Neural cell (in vitro differentiated cells): ENCODE data around the gene ZMYM5. TPM values are rescaled to one million over a fixed set of nuclear protein-coding genes. Genes with fewer than 3 reads are reported as not detected.
A peak's percentile ranks its signal among the peaks of the same experiment; 100 is the strongest.

ENCODE experiments used
- H2AFZ ChIP-seq: fragments of 200-600, 300-800 bp; sonication (generic), shearing (Covaris generic); 2 replicates; pipeline ENCODE4 v1.6.0; 2014; ENCODE audit warnings: low read depth, mild to moderate bottlenecking, antibody characterized with exemption, low read length, moderate library complexity
- H3F3A ChIP-seq: fragments of 200-600 bp; shearing (Covaris generic); 2 replicates; pipeline ENCODE4 v1.6.1; 2016; ENCODE audit warnings: mild to moderate bottlenecking, moderate library complexity, mixed read lengths, antibody characterized with exemption, low read length; ENCODE audit not compliant: insufficient read depth, poor library complexity, severe bottlenecking
- H3K27ac ChIP-seq: fragments of 200-600, 300-800 bp; sonication (generic), shearing (Covaris generic); 2 replicates; pipeline ENCODE4 v1.5.1; 2014; ENCODE audit warnings: mild to moderate bottlenecking, low read length, moderate library complexity
- H3K27me3 ChIP-seq: fragments of 300-800, 200-600 bp; sonication (generic), shearing (Covaris generic); 2 replicates; pipeline ENCODE4 v1.6.0; 2014; ENCODE audit warnings: mild to moderate bottlenecking, low read depth, low read length, moderate library complexity; ENCODE audit not compliant: insufficient read depth
- H3K36me3 ChIP-seq: fragments of 300-800, 200-600 bp; sonication (generic), shearing (Covaris generic); 2 replicates; pipeline ENCODE4 v1.5.1; 2014; ENCODE audit warnings: mild to moderate bottlenecking, antibody characterized with exemption, low read length, moderate library complexity; ENCODE audit not compliant: insufficient read depth
- H3K4me2 ChIP-seq: fragments of 300-800, 200-600 bp; sonication (generic), shearing (Covaris generic); 2 replicates; pipeline ENCODE4 v1.6.0; 2014; ENCODE audit warnings: mild to moderate bottlenecking, low read length
- H3K4me3 ChIP-seq: fragments of 300-800, 200-600 bp; sonication (generic), shearing (Covaris generic); 2 replicates; pipeline ENCODE4 v1.5.1; 2014; ENCODE audit warnings: mild to moderate bottlenecking, low read length, moderate library complexity
- H3K79me2 ChIP-seq: fragments of 200-600 bp; shearing (Covaris generic); replicated peaks from 2 replicates; pipeline ENCODE4 v1.6.0; 2014; ENCODE audit warnings: mild to moderate bottlenecking, low read length, moderate library complexity; ENCODE audit not compliant: insufficient read depth
- H3K9ac ChIP-seq: fragments of 300-800, 200-600 bp; sonication (generic), shearing (Covaris generic); 2 replicates; pipeline ENCODE4 v1.6.1; 2016; ENCODE audit warnings: mild to moderate bottlenecking, low read length, mixed read lengths
- H3K9me2 ChIP-seq: fragments of 200-600 bp; shearing (Covaris generic); 2 replicates; pipeline ENCODE4 v1.6.1; 2016; ENCODE audit warnings: mild to moderate bottlenecking, low read length, mixed read lengths; ENCODE audit not compliant: insufficient read depth
- H3K9me3 ChIP-seq: fragments of 200-600, 300-800 bp; sonication (generic), shearing (Covaris generic); 2 replicates; pipeline ENCODE4 v1.6.1; 2016; ENCODE audit warnings: mild to moderate bottlenecking, mixed run types, low read length, moderate library complexity, mixed read lengths
- H4K20me1 ChIP-seq: fragments of 200-600 bp; shearing (Covaris generic); 2 replicates; pipeline ENCODE4 v1.6.1; 2016; ENCODE audit warnings: mild to moderate bottlenecking, mixed run types; ENCODE audit not compliant: insufficient read depth
- CTCF ChIP-seq: fragments of 450-650 bp; IDR thresholded peaks from 2 replicates; pipeline ENCODE4 v1.5.1; 2014; ENCODE audit warnings: antibody characterized with exemption, mild to moderate bottlenecking, moderate library complexity; ENCODE audit not compliant: poor library complexity, severe bottlenecking
- EP300 ChIP-seq: fragments of 450-650 bp; conservative IDR thresholded peaks from 2 replicates; pipeline ENCODE4 v1.6.1; 2014; ENCODE audit warnings: antibody characterized with exemption, mild to moderate bottlenecking, moderate library complexity; ENCODE audit not compliant: poor library complexity, severe bottlenecking
- EZH2 ChIP-seq: fragments of 200-600, 300-800 bp; shearing (Covaris generic), sonication (generic); IDR thresholded peaks from 2 replicates; pipeline ENCODE4 v1.6.1; 2014; ENCODE audit warnings: antibody characterized with exemption, low read length, borderline replicate concordance, mild to moderate bottlenecking; ENCODE audit not compliant: insufficient read depth, poor library complexity, severe bottlenecking
- MXI1 ChIP-seq: fragments of 450-650 bp; conservative IDR thresholded peaks from 2 replicates; pipeline ENCODE4 v1.6.1; 2014; ENCODE audit warnings: antibody characterized with exemption, mild to moderate bottlenecking; ENCODE audit not compliant: poor library complexity, severe bottlenecking
- POLR2AphosphoS5 ChIP-seq: IDR thresholded peaks from 2 replicates; pipeline ENCODE4 v1.6.1; 2012
- RAD21 ChIP-seq: fragments of 450-650 bp; conservative IDR thresholded peaks from 2 replicates; pipeline ENCODE4 v1.6.1; 2014; ENCODE audit warnings: antibody characterized with exemption, mild to moderate bottlenecking, moderate library complexity
- REST ChIP-seq: IDR thresholded peaks from 2 replicates; pipeline ENCODE4 v1.6.1; 2012; ENCODE audit warnings: borderline replicate concordance
- SMC3 ChIP-seq: fragments of 450-650 bp; conservative IDR thresholded peaks from 2 replicates; pipeline ENCODE4 v1.6.1; 2014; ENCODE audit warnings: antibody characterized with exemption, mild to moderate bottlenecking, moderate library complexity; ENCODE audit not compliant: poor library complexity
- TAF1 ChIP-seq: IDR thresholded peaks from 2 replicates; pipeline ENCODE4 v1.6.1; 2012; ENCODE audit warnings: low read depth
- polyA minus RNA-seq: library from RNA; depleted of rRNA, polyadenylated mRNA; stranded (reverse); fragments of >200 nt; gene quantifications from 2 replicates; pipeline ENCODE4 v1.2.3, GENCODE V29; 2014
- polyA plus RNA-seq: library from polyadenylated mRNA; depleted of rRNA; stranded (reverse); fragments of >200 nt; gene quantifications from 2 replicates; pipeline ENCODE4 v1.2.3, GENCODE V29; 2014

Gene ZMYM5
- polyA plus RNA-seq (26.1 and 27.1 TPM in 2 replicates), polyA minus RNA-seq (32.1 and 32.4 TPM in 2 replicates)

- Histone ChIP-seq H3K4me3 (peak within 1 kb of the TSS; percentile 96), H3K36me3 (no peaks in the 10 kb centered on the region), H3K27ac (peak within 1 kb of the TSS; percentile 71), H3K9me3 (no peaks in the 10 kb centered on the region), H3F3A (no peaks in the 10 kb centered on the region), H3K9me2 (no peaks in the 10 kb centered on the region), H3K79me2 (peaks cover 33% of the 10 kb centered on the region), H3K9ac (peak within 1 kb of the TSS; percentile 82), H3K27me3 (no peaks in the 10 kb centered on the region), H2AFZ (peak within 1 kb of the TSS; percentile 69), H3K4me2 (peak within 1 kb of the TSS; percentile 79), H4K20me1 (no peaks in the 10 kb centered on the region)
- TF ChIP-seq CTCF (peak; percentile 24), REST (peak; percentile 24), SMC3 (no peak), TAF1 (peak; percentile 63), EP300 (peak; percentile 45), POLR2AphosphoS5 (peak; percentile 84), RAD21 (peak; percentile 16), EZH2 (no peak), MXI1 (no peak)
These were observed at the start of gene ZMYM5 for GRCh38 chr13:19863323-19864023. Gene ZMYM5, minus strand, starts transcription at chr13:19863649. Its CDS starts 11,469 bp downstream, at chr13:19852180.

GRCh38 chr13:19910336-19911072 is 47.1 kb upstream of the ZMYM5 start:
- Histone ChIP-seq H3K27ac (no peak overlapping the region), H2AFZ (no peak overlapping the region), H3K9me3 (no peaks in the 10 kb centered on the region), H4K20me1 (no peaks in the 10 kb centered on the region), H3K4me3 (no peak overlapping the region), H3K4me2 (no peak overlapping the region), H3K36me3 (no peaks in the 10 kb centered on the region), H3K27me3 (no peaks in the 10 kb centered on the region), H3F3A (no peaks in the 10 kb centered on the region), H3K79me2 (no peaks in the 10 kb centered on the region), H3K9ac (no peak overlapping the region), H3K9me2 (no peaks in the 10 kb centered on the region)
- TF ChIP-seq REST (no peak), EP300 (no peak), MXI1 (no peak), TAF1 (no peak), CTCF (no peak), EZH2 (no peak), RAD21 (no peak), SMC3 (no peak), POLR2AphosphoS5 (no peak)
